Eye (tissue), 1 donor: Measurements from ENCODE around the gene CAPSL.
"Not testable (repeated sequence)": the region's sequence is repeated elsewhere in the genome, so short reads cannot be mapped to it uniquely, and the experiment has no call there.

Source experiments
- DNase-seq: peaks from one replicate; pipeline ENCODE4 v3.0.0-alpha.2; 2015

Gene CAPSL

DNA sequence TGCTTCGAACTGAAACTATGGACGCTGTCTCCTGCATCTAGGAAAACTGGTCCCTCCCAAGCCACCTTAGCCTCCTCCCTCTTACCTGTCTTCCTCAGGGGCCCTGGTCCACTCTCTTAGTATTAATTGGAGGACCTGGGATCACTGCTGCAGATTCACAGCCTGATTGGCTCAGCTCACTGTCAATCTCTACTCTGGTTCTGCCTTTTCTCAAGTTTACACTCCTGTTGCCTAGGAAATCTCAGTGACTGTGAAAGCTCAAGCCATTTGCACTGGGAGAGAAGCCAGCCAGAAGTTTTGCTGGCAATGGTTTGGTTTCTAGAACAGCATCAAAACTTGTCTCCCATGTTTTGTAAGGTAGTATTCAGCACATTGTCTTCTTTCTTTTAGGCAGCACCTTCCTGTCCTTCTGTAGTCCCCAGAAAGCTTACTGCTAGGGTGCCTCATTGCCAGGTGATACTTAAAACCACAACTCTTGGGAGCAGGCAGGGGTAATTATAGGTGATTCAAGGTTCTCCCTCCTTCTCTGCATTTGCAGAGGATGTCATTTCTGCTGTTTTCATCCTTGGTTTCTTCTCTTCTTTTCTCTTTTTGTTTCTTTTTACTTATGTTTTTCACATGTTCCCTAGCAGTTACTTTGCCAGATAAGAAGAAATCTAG is at the start of gene CAPSL:
CAPSL (minus strand) TSS at position 55 of the 660 bp plus-strand sequence. CDS start 17,502 bp downstream, outside the sequence.
- peak; percentile 90 for DNase-seq

DNA sequence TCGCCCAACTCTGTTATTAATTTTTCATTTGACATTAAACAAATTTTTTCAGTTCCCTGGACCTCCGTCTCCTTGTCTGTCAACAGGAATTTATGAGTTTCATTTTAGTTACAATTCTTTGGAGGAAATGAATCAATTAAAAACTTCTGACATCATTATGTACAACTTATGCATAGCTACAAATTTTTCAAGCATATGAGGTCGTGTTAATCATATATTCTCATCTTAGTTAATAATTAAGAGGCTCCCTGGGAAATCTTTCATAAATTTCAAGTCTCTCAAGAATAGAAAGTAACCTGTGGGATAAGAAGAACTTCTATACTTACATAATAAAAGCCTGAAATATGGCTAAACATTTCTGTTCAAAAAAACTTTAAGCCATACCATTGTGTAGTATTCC is 49.4 kb upstream of the CAPSL start:
- DNase-seq, result no peak

- DNase-seq, result no peak
Observed at GRCh38 chr5:35979715-35980114, 41.3 kb upstream of the CAPSL start.

DNA sequence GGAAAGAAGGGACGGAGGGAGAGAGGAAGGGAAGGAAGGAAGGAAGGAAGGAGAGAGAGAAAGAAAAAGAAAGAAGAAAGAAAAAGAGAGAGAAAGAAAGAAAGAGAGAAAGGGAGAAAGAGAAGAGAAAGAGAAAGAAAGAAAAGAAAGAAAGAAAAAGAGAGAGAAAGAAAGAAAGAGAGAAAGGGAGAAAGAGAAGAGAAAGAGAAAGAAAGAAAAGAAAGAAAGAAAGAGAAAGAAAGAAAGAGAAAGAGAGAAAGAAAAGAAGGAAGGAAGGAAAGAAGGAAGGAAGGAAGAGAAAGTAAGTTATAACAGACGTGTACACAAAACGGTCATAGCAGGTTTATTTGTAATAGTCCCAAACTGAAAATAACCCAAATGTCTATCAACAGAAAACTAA is 38.4 kb upstream of the CAPSL start:
- not testable (repeated sequence) for DNase-seq

- DNase-seq, result no peak
Observed at GRCh38 chr5:35974570-35974969, 36.1 kb upstream of the CAPSL start.

DNA sequence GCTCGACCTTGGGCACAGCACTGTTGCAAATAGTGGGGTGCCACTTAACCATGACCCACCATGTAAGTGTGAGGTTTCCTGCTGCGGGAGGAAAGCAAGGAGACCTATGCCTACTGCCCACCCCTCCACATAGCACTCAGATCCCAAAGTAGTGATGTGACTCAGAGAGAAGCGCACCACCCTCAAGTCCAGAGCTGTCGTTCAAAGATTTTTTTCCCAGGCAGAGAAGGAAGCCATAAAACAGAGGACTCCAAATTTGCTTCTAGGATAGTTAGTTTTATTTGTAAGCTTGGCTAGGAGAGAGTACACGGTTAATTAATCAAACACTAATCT is 33.4 kb upstream of the CAPSL start:
- no peak for DNase-seq

DNA sequence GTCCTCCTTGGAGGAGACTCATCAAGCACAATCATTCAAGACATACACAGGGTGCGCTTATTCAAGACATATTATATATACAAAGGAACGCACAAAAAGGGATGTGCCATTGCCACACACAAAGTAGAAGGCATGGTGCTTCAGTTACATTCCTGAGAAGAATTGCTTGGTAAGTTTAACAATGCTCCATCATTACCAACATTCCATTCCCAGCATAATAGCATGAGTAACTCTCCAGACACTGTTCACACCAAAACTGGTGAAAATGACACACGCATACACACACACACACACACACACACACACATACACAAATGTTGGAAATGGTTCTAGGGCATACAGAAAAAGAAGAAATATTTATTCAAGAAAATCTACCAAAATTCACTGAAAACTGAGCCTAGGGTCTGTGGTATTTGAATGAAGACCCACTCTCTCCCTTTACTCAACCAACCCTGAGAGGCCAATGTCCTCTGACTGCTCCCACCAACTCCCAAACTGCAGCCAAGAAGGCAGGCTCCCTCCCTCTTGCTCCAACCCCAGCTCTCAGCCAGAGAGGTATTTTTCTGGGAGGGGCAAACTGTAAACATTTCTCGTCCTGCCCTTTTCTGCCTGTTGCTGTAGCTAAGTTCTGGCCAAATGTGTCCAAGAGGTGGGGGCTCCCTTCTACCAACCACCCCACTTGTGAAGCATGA is 32.9 kb upstream of the CAPSL start:
- DNase-seq, result no peak

- DNase-seq, result no peak
Observed at GRCh38 chr5:35963381-35963843, 25.0 kb upstream of the CAPSL start.

DNA sequence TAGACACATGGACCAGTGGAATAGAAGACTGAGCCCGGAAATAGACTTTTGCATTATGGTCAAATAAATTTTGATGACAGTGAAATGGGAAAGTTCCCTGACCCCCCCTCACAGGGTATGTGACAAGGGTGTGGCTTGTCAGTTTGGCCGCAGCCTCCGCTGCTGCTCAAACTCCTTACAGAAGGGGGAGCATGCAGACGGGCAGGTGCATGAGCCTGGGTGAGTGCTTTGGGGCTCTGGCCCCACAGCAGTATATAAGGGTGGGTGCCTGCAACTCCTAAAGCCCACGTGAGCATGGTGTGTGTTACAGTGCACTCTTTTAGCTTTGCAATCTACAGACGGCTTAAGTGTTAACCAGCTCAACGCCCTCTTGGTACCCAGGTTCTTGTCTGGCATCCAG is 21.9 kb upstream of the CAPSL start:
- DNase-seq, result no peak

DNA sequence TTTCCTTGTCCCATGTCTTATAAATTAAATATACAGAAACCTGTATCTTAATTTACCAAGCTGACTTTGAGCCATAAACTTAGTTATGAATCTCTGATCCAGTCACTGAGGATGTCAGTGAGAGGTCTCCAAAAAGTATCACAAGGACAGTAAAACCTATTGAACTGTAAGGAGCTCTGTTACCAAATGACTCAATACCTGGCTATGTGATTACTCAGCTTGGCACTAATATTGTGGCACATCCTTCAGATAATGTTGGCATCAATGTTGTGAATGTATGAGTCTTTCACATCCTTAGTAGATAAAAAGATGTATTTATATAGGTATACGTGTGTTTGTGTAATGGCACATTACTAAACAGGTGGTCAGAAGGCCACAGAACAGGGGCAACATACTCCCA is 18.0 kb upstream of the CAPSL start:
- DNase-seq, result no peak

DNA sequence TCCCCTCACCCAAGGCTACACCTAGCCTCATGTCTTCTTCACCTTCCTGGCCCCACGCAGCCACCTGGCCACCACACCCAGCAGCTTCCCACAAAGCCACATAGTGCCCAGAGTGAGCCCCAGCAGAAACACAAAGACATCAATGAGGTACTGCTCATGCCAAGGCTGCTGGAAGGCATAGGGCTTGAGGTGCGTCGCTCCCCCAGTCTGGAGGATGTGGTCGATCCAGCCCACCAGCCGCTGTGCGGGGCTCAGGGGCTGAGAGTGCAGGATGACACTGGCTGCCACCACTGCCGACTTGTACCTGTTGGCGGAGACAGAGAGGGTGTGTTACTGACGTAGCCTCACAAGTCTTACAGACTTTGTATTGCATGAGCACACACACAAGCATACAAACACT is 15.8 kb upstream of the CAPSL start:
- DNase-seq, result no peak

- DNase-seq, result no peak
Observed at GRCh38 chr5:35947085-35947484, 8.7 kb upstream of the CAPSL start.

GRCh38 chr5:35939639-35940038 is 1.2 kb upstream of the CAPSL start:
- no peak for DNase-seq

GRCh38 chr5:35926389-35927051 is 11.9 kb downstream of the CAPSL start:
- DNase-seq, result peak; percentile 93

DNA sequence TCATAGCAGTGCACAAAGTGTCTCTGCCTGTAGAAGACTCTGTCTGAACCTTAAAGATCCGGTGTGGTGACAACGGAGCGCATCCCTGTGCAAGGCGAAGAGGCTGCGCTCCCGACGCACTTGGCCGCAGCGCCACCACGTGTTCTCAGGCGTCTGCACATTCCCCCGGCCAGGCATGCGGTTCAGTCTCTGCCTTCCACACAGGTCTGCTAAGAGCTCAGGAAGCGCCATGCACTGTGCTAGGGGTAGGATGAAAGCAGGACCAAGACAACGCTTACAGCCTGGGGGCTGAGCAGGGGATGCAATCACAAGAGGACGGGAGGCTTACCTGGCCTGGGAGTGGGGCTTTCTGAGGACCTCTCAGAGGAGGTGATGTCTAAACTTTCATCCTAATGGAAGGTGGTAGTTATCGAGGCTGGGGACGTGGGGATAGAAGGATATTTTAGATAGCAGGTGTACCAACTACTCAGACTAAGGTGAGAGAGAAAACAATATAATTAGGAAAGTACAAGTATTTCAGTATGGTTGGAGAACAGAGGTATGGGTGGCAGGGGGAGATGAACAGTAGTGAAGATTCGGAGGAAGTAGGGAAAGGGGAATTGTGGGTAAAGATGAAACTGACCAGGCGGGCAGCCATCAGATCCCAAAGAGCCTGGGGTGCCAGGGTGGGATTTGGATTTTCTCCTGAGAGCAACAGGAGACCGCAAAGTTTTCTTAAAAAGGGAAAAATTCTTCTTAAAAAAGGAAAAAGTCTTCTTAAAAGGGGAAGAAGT is 13.3 kb downstream of the CAPSL start:
- peak; percentile 87 for DNase-seq

DNA sequence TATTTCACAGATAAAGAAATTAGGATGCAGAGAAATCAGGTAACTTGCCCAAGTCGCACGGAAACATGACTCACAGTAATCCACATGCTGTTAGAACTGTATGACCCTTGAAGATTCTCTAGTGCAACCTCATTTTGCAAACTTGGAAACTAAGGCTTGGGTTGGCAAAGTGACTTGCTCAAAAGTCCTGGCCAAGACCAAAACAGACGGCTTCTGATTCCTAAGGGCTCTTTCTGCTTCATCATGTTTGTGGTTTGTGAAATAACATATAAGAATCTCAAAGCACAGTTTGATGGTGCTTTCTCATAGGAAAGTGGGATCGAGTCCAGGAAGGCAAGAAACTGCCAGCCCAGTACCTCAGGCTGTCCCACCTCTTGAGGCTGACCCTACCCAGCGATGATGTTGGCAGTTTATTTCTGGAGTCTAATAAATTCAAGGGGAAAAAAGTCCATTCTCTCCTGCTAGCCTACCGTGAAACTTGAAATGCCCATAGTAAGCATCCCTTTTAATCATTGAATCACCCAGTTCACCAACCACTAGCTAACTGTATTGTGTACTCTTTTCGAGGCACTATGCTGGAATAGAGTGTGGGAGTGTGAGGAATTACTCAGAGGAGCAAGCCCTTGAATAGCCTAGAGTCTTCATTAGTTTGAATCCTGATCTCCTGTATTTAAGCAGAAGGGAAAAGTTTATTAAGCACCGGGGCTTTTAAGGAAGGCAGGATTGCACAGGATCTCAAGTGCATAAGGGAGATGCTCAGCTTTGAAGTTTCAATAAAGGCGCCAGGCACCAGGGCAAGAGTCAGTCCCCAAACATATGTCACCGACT is 14.1 kb downstream of the CAPSL start:
- no peak for DNase-seq

- no peak for DNase-seq
Observed at GRCh38 chr5:35922468-35922867, 16.0 kb downstream of the CAPSL start.

GRCh38 chr5:35921930-35922329 is 16.5 kb downstream of the CAPSL start:
- no peak for DNase-seq

- no peak for DNase-seq
Observed at GRCh38 chr5:35920890-35921289, 17.5 kb downstream of the CAPSL start.

DNA sequence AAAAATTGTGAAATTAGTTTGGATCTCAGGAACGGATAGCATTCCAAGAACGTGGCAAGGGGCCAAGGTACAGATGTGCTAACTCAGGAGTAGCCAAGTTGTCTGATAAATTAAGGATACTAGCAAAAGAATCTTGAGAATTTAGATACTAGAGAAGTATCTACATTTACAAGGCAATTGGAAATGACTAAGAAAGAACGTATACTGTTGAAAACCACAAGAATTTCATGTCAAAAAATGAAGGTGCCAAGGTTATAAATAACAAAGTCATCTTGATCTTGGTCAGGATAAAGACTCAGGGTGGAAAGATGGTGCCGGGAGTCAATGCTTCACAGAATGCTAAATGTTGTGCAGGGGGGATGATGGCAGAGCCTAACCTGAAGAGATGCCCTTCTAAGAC is 19.2 kb downstream of the CAPSL start:
- no peak for DNase-seq

DNA sequence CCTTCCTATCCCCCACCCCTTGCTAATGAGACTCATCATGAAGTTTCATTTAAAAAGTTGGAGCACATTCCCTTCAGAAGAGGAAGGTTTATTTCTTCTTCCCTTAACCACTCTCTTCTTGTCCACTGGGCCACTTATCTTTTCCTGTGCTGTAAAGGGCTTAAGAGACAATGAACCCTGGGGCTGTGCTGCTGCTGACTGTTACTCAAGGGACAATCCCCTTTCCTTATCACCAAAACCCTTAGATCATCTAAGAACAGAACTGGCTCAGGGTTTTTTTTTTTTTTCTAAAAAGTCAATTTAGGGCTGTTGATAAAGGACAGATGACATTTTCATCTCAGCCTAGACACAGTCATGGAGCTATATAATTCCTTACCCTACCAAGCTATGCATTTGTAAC is 29.6 kb downstream of the CAPSL start:
- no peak for DNase-seq

DNA sequence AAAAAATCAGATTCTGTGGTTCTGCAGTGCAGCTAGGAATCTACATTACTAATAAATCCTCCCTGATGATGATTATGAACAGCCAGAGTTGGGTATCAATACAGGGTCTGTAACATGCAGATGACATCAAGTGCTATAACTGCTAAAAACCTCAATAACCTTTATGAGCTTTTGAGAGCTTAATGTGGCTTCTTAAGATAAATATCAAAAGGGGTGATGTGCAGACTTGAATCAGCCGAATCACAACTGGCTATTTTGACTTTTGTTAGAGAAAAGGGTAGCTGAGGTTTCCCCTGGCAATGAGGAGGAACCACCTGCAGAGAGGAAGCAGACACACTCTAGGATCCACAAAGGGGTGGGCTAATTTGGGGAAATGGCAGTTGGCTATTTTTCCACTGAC is 30.2 kb downstream of the CAPSL start:
- no peak for DNase-seq
